Measurements from ENCODE around the gene SMYD3.

GRCh38 chr1:246043556-246043955 lies 463.5 kb downstream of the SMYD3 start:
- TF ChIP-seq, protein P1, sequence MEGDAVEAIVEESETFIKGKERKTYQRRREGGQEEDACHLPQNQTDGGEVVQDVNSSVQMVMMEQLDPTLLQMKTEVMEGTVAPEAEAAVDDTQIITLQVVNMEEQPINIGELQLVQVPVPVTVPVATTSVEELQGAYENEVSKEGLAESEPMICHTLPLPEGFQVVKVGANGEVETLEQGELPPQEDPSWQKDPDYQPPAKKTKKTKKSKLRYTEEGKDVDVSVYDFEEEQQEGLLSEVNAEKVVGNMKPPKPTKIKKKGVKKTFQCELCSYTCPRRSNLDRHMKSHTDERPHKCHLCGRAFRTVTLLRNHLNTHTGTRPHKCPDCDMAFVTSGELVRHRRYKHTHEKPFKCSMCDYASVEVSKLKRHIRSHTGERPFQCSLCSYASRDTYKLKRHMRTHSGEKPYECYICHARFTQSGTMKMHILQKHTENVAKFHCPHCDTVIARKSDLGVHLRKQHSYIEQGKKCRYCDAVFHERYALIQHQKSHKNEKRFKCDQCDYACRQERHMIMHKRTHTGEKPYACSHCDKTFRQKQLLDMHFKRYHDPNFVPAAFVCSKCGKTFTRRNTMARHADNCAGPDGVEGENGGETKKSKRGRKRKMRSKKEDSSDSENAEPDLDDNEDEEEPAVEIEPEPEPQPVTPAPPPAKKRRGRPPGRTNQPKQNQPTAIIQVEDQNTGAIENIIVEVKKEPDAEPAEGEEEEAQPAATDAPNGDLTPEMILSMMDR (IDR thresholded peaks at IDR 0.05), result no peak
- no peak for TF ChIP-seq POLR2A (IDR thresholded peaks at IDR 0.05)

Data from heart left ventricle (tissue), 13 donors.